Adrenal gland (tissue), 19 donors: ENCODE results near the gene TSSC4. TPM values are rescaled to one million over a fixed set of nuclear protein-coding genes. Genes with fewer than 3 reads are reported as not detected.

Source experiments
- DNase-seq, 7 donors: peaks; one replicate each; pipeline ENCODE4 v3.0.0-alpha.2; 2019 to 2020
- H3K27ac ChIP-seq, 5 donors: fragments of 200-600 bp; sonication (generic) in 4 of 5; 1 replicate in 3 of 5; 2 replicates in 2 of 5; pipeline versions ENCODE4 v1.5.1 to v1.8.0; 2016 to 2020; ENCODE audit warnings: mild to moderate bottlenecking in 1 of 5
- H3K27me3 ChIP-seq: fragments of 200-600 bp; 2 replicates; pipeline ENCODE4 v1.8.0; 2021
- H3K36me3 ChIP-seq, 2 donors: fragments of 200-600 bp; replicated peaks in 1 of 2; 1 replicate in 1 of 2; 2 replicates in 1 of 2; pipeline versions ENCODE4 v1.5.1 to v1.8.0; 2018 to 2022
- H3K4me1 ChIP-seq, 2 donors: fragments of 200-600 bp; replicated peaks in 1 of 2; 1 replicate in 1 of 2; 2 replicates in 1 of 2; pipeline versions ENCODE4 v1.5.1 to v1.8.0; 2018 to 2021
- H3K4me3 ChIP-seq, 4 donors: fragments of 200-600 bp; sonication (generic) in 3 of 4; one replicate each; pipeline ENCODE4 v1.5.1; 2016 to 2018
- H3K9me3 ChIP-seq, 3 donors: fragments of 200-600 bp; sonication (generic) in 1 of 3; replicated peaks in 1 of 3; 1 replicate in 2 of 3; 2 replicates in 1 of 3; pipeline versions ENCODE4 v1.5.1 to v1.8.0; 2016 to 2021
- POLR2A ChIP-seq, 2 donors: fragments of 450-650 bp; IDR thresholded peaks; one replicate each; pipeline ENCODE4 v1.6.1; 2017; ENCODE audit warnings: antibody characterized with exemption in 2 of 2, mild to moderate bottlenecking in 2 of 2, moderate library complexity in 1 of 2
- WGBS, 4 donors: extraction: QIAGEN DNeasy Blood & Tissue Kit in 2 of 4; methylation state at CpG; one replicate each; pipeline versions ENCODE4 v1.1.5 to v1.1.7; 2013 to 2017; 5-methylcytosine and 5-hydroxymethylcytosine counted together
- intact Hi-C, 2 donors: fragments of 100-400 bp; cut with DNase I; formaldehyde crosslinking; loops; one replicate each; pipeline versions ENCODE4 v1.14.1 to v1.15.0; 2022 to 2023
- long read RNA-seq, 10 donors: library from polyadenylated mRNA in 3 of 10; unstranded in 2 of 10; stranded (forward) in 1 of 10; transcript quantifications; one replicate each; pipeline ENCODE4 v2.0.0 and lab custom pipeline, GENCODE V29; 2021 to 2026
- polyA plus RNA-seq, 3 donors: library from polyadenylated mRNA; stranded (reverse); fragments of 200-250 nt in 2 of 3; fragments of 350-450 nt in 1 of 3; fragmentation: Illumina TruSeq in 1 of 3; extraction: RNeasy Lipid Tissue Mini Kit (QIAGEN cat#74804) in 1 of 3; gene quantifications; one replicate each; pipeline ENCODE4 v1.2.3, GENCODE V29; 2013 to 2014
- total RNA-seq, 9 donors: library from RNA; depleted of rRNA in 4 of 9; stranded (reverse); fragments of >200 nt in 4 of 9; fragments of 120-200 nt in 1 of 9; fragmentation: NEBNext Ultra II Directional in 1 of 9; extraction: Animal tissue kit (Norgen Biotek cat#: 25700) in 1 of 9; gene quantifications; one replicate each; pipeline versions ENCODE4 v1.1.0 to v1.2.4, GENCODE V29; 2013 to 2023
- TF ChIP-seq, protein P1 (sequence below), 6 experiments: fragments of 450-650 bp in 4 of 6; fragments of 200-600 bp in 2 of 6; sonication (generic) in 1 of 6; IDR thresholded peaks; 1 replicate in 5 of 6; 2 replicates in 1 of 6; pipeline versions ENCODE4 v1.5.1 to v1.8.0; 2016 to 2021; ENCODE audit warnings: antibody characterized with exemption in 6 of 6, mild to moderate bottlenecking in 2 of 6, moderate library complexity in 1 of 6
- donor health status: healthy with polysubstance abuse.
- donor health status: Bipolar disorder and iron deficiency.
- donor health status: DM: yes; HTN: yes; CAD: no.
- donor health status: DM: no; HTN: no; CAD: no.
- donor health status: DM: no; HTN: no; CAD: no.
- donor health status: DM: yes; HTN: yes; CAD: no.

The TSSC4 gene
- total RNA-seq (10 to 100 TPM; 28.7 to 53.6 (median 35.9) TPM), polyA plus RNA-seq (10 to 100 TPM in 2 of 3 donors, 1 to 10 TPM in 1; 3.4 to 94.6 (median 69.6) TPM)
- long read RNA-seq, donor 1, transcript TSSC4-201 (3 exons, 1,686 nt) = major isoform, 8 of 12 reads
- long read RNA-seq, donor 1, partial matches to known transcripts = 0 of 12 reads
- long read RNA-seq, donor 1, other reads (novel, unspliced or antisense) = 0 of 12 reads
- long read RNA-seq, donor 2, transcript TSSC4-201 (3 exons, 1,686 nt) = major isoform, 8 of 8 reads
- long read RNA-seq, donor 2, partial matches to known transcripts = 0 of 8 reads
- long read RNA-seq, donor 2, other reads (novel, unspliced or antisense) = 0 of 8 reads
- long read RNA-seq, donor 3, transcript TSSC4-201 (3 exons, 1,686 nt) = major isoform, 6 of 7 reads
- long read RNA-seq, donor 3, partial matches to known transcripts = 0 of 7 reads
- long read RNA-seq, donor 3, other reads (novel, unspliced or antisense) = 0 of 7 reads
- long read RNA-seq, donor 4, transcript TSSC4-201 (3 exons, 1,686 nt) = major isoform, 16 of 20 reads
- long read RNA-seq, donor 4, partial matches to known transcripts = 0 of 20 reads
- long read RNA-seq, donor 4, other reads (novel, unspliced or antisense) = 1 of 20 reads
- long read RNA-seq, donor 5, transcript TSSC4-201 (3 exons, 1,686 nt) = major isoform, 30 of 52 reads
- long read RNA-seq, donor 5, transcript TSSC4-210 (2 exons, 912 nt) = minor isoform, 7 of 52 reads
- long read RNA-seq, donor 5, partial matches to known transcripts = 6 of 52 reads
- long read RNA-seq, donor 5, other reads (novel, unspliced or antisense) = 6 of 52 reads
- long read RNA-seq, donor 6, transcript TSSC4-201 (3 exons, 1,686 nt) = major isoform, 14 of 16 reads
- long read RNA-seq, donor 6, partial matches to known transcripts = 0 of 16 reads
- long read RNA-seq, donor 6, other reads (novel, unspliced or antisense) = 1 of 16 reads
- long read RNA-seq, donor 7, transcript TSSC4-201 (3 exons, 1,686 nt) = major isoform, 8 of 8 reads
- long read RNA-seq, donor 7, partial matches to known transcripts = 0 of 8 reads
- long read RNA-seq, donor 7, other reads (novel, unspliced or antisense) = 0 of 8 reads
- long read RNA-seq, donor 8, transcript TSSC4-201 (3 exons, 1,686 nt) = major isoform, 11 of 15 reads
- long read RNA-seq, donor 8, partial matches to known transcripts = 0 of 15 reads
- long read RNA-seq, donor 8, other reads (novel, unspliced or antisense) = 0 of 15 reads
- long read RNA-seq, donor 9, transcript TSSC4-201 (3 exons, 1,686 nt) = major isoform, 9 of 14 reads
- long read RNA-seq, donor 9, partial matches to known transcripts = 0 of 14 reads
- long read RNA-seq, donor 9, other reads (novel, unspliced or antisense) = 0 of 14 reads
- long read RNA-seq, donor 10, transcript TSSC4-201 (3 exons, 1,686 nt) = major isoform, 8 of 9 reads
- long read RNA-seq, donor 10, partial matches to known transcripts = 0 of 9 reads
- long read RNA-seq, donor 10, other reads (novel, unspliced or antisense) = 0 of 9 reads

DNA sequence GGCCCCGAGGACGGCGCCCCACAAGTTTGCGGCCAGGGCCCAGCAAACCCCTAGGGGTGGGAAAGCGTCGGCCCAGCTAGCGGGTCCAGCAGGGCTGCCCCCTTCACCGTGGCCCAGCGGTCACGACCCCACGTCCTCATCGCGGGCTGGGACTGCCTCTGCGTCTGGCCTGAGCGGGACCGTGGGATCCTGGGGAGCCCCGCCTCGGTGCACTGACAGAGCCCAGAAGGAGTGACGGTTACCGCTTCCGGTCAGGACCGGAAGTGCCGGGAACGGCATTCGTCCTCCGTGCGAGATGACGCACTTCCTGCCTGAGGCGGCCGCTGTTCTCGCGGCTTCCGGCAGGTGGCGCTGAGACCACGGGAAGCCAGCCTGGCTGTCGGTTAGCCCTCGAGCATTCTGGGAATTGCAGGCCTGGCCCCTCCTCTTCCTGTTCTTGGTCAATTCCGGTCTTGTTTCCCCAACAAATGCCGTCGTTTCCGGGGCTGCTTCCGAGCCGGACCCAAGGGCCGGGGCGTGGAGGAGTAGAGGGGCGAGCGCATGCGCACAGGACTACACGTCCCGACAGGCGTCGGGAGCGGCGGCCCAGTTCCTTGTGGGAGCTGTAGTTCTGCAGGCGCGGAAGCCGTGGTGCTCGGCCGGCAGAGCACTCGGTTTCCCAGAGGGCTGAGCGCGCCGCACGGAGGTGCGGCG lies at the start of gene TSSC4:
TSSC4 (plus strand) TSS at position 682 of the 693 bp plus-strand sequence. CDS start 1,884 bp downstream, outside the sequence.
- peaks cover 19 to 22% of the 10 kb centered on the region in 2 donors for H3K4me1 ChIP-seq
- H3K27me3 ChIP-seq = no peaks in the 10 kb centered on the region
- peaks cover 0 to 56% of the 10 kb centered on the region in 2 donors for H3K36me3 ChIP-seq
- H3K9me3 ChIP-seq = no peaks in the 10 kb centered on the region
- WGBS, 4 donors = 0 to 1% (median 0%) methylated on average over 16 to 66 of the region's 66 CpGs; no CpG with 5 or more reads in 1 of the 4 donors
- peak within 1 kb of the TSS; percentile 80 to 99 (median 89) for H3K4me3 ChIP-seq
- peak; percentile 99 to 100 (median 100) for DNase-seq
- TF ChIP-seq, protein P1, sequence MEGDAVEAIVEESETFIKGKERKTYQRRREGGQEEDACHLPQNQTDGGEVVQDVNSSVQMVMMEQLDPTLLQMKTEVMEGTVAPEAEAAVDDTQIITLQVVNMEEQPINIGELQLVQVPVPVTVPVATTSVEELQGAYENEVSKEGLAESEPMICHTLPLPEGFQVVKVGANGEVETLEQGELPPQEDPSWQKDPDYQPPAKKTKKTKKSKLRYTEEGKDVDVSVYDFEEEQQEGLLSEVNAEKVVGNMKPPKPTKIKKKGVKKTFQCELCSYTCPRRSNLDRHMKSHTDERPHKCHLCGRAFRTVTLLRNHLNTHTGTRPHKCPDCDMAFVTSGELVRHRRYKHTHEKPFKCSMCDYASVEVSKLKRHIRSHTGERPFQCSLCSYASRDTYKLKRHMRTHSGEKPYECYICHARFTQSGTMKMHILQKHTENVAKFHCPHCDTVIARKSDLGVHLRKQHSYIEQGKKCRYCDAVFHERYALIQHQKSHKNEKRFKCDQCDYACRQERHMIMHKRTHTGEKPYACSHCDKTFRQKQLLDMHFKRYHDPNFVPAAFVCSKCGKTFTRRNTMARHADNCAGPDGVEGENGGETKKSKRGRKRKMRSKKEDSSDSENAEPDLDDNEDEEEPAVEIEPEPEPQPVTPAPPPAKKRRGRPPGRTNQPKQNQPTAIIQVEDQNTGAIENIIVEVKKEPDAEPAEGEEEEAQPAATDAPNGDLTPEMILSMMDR (IDR thresholded peaks at IDR 0.05) = peak; percentile 53 to 97 (median 95)
- TF ChIP-seq POLR2A (IDR thresholded peaks at IDR 0.05) = peak; percentile 91 to 97
- intact Hi-C loops = no loop called here
- H3K27ac ChIP-seq = peak within 1 kb of the TSS; percentile 91 to 100 (median 98)

DNA sequence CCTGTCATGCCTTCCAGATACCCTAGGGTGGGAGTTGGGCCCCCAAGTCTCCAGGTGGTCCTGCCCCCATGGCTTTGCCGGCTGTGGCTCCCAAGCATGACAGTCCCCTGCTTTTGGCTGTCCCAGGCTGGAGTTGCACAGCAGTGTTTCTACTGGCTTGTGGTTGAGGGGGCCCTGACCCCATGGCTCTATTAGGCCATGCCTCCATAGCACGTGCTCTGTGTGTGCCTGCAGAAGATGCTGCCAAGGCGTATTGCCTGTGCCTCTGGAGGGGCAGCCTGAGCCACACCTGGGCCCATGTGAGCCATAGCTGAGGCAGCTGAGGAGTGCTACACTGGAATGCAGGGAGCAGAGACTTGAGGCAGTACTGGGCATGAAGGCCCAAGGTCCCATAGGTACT lies 48.8 kb upstream of the TSSC4 start:
- intact Hi-C loops = no loop called here
- TF ChIP-seq POLR2A (IDR thresholded peaks at IDR 0.05) = no peak
- TF ChIP-seq, protein P1 (IDR thresholded peaks at IDR 0.05) = no peak
- Histone ChIP-seq H3K27ac (no peak overlapping the region), H3K4me3 (no peak overlapping the region), H3K36me3 (no peaks in the 10 kb centered on the region), H3K4me1 (no peaks in the 10 kb centered on the region), H3K9me3 (no peaks in the 10 kb centered on the region), H3K27me3 (no peaks in the 10 kb centered on the region)
- peak in 1 of 7 donors; percentile 5 for DNase-seq
- 67 to 100% (median 73%) methylated on average over 1 to 3 of the region's 3 CpGs for WGBS, 4 donors

DNA sequence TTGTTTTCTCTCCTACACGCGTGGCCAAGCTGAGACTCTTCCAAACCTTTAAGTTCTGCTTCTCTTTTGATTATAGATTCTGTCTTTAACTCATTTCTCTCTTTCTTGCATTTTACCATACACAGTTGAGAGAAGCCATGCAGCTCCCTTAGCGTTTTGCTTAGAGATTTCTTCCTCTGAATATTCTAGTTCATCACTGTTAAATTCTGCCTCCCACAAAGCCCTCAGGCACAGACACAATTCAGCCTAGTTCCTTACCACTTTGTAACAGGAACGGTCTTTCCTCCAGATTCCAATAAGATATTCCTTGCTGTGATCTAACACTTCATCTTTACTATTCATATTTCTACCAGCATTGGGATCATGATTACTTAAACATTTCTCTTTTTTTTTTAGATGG lies 48.1 kb upstream of the TSSC4 start:
- Histone ChIP-seq H3K4me1 (no peaks in the 10 kb centered on the region), H3K4me3 (no peak overlapping the region), H3K36me3 (no peaks in the 10 kb centered on the region), H3K27ac (no peak overlapping the region), H3K9me3 (no peaks in the 10 kb centered on the region), H3K27me3 (no peaks in the 10 kb centered on the region)
- DNase-seq = no peak
- intact Hi-C loops = no loop called here
- TF ChIP-seq, protein P1 (IDR thresholded peaks at IDR 0.05) = no peak
- TF ChIP-seq POLR2A (IDR thresholded peaks at IDR 0.05) = no peak
- WGBS, 4 donors = 79 to 90% (median 87%) methylated on average over 4 of the region's 4 CpGs
